Activated CD8-positive, alpha-beta T cell treated with anti-CD3 and anti-CD28 coated beads, Interleukin-2, amount 10 ng/mL, durations not matched to agents 7 days and 5 days (primary cell): ENCODE measurements around the gene MEPCE. TPM values are rescaled to one million over a fixed set of nuclear protein-coding genes. Genes with fewer than 3 reads are reported as not detected.

Experiments used
- ATAC-seq: fragments of 150-1000 bp; cut with Tn5 transposase; one replicate; pipeline ENCODE4 v1.10.0; 2021; ENCODE audit warnings: moderate library complexity
- CTCF ChIA-PET: fragments of 350-600 bp; sonication (Branson Sonifier 250); formaldehyde crosslinking; loops from one replicate; lab custom pipeline; 2021; ENCODE audit warnings: antibody characterized with exemption; lab: Charles Lee
- POLR2A ChIA-PET: fragments of 350-600 bp; sonication (Branson Sonifier 250); formaldehyde crosslinking; loops from one replicate; lab custom pipeline; 2021; ENCODE audit warnings: antibody characterized with exemption; lab: Charles Lee
- DNase-seq: peaks from one replicate; pipeline ENCODE4 v3.0.0-alpha.2; 2020
- H3K27ac Mint-ChIP-seq: one replicate; pipeline ENCODE4 v1.8.0; 2021; ENCODE audit warnings: mild to moderate bottlenecking, mixed read lengths
- H3K27me3 Mint-ChIP-seq: one replicate; pipeline ENCODE4 v1.8.0; 2021; ENCODE audit warnings: low read depth, mixed read lengths
- H3K36me3 Mint-ChIP-seq: one replicate; pipeline ENCODE4 v1.8.0; 2021; ENCODE audit warnings: low read depth, mixed read lengths
- H3K4me1 Mint-ChIP-seq: one replicate; pipeline ENCODE4 v1.8.0; 2021; ENCODE audit warnings: low read depth, mixed read lengths
- H3K4me3 Mint-ChIP-seq: one replicate; pipeline ENCODE4 v1.8.0; 2021; ENCODE audit warnings: mild to moderate bottlenecking, mixed read lengths
- H3K9me3 Mint-ChIP-seq: one replicate; pipeline ENCODE4 v1.8.0; 2022; ENCODE audit warnings: mixed read lengths; ENCODE audit not compliant: insufficient read depth
- total RNA-seq, 2 experiments: library from RNA; stranded (reverse); gene quantifications; one replicate each; pipeline ENCODE4 v1.2.3, GENCODE V29; 2021

Gene MEPCE
- total RNA-seq, 2 experiments from 2014 or later, result 40.4 to 45.4 TPM

DNA sequence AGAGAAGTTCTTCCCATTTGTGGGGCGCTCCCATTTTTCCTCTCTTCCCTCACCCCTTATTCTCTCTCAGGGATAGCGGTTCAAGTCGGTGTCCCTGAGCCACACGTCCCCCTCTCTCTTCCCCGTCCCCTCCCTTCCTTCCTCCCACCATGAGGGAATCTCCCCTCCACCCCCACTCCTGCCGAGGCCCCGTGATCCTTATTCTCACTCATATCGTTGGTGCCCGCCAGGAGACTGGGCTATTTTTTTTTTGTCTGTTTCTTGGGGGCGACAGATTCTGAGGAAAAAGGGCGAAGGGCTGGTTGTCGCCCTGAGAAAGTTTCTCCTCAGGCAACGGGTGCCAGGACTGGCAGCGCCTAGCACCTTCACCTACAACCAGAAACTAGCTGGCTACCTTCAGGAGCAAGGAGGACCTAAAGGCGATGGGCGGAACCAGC, 1.9 kb upstream of the MEPCE start:
- CTCF ChIA-PET, result interaction anchor here (0.7 to 2.2 kb wide), 9 partner anchors 9 to 299 kb away, joined by 3 to 17 read pairs (median 4); no protein-coding TSS in a partner anchor
- ATAC-seq (no peak), DNase-seq (no peak)
- Mint-ChIP-seq H3K27ac (peak overlapping the region; percentile 100), H3K36me3 (peaks cover 33% of the 10 kb centered on the region), H3K4me3 (peak overlapping the region; percentile 98), H3K9me3 (peaks cover 3% of the 10 kb centered on the region), H3K27me3 (peaks cover 6% of the 10 kb centered on the region), H3K4me1 (peaks cover 30% of the 10 kb centered on the region)
- POLR2A ChIA-PET, result interaction anchor here (0.6 to 2.2 kb wide), 11 partner anchors 7 to 326 kb away, joined by 3 to 15 read pairs (median 6); partner anchors contain the start of genes AGFG2, AP4M1 and MCM7

DNA sequence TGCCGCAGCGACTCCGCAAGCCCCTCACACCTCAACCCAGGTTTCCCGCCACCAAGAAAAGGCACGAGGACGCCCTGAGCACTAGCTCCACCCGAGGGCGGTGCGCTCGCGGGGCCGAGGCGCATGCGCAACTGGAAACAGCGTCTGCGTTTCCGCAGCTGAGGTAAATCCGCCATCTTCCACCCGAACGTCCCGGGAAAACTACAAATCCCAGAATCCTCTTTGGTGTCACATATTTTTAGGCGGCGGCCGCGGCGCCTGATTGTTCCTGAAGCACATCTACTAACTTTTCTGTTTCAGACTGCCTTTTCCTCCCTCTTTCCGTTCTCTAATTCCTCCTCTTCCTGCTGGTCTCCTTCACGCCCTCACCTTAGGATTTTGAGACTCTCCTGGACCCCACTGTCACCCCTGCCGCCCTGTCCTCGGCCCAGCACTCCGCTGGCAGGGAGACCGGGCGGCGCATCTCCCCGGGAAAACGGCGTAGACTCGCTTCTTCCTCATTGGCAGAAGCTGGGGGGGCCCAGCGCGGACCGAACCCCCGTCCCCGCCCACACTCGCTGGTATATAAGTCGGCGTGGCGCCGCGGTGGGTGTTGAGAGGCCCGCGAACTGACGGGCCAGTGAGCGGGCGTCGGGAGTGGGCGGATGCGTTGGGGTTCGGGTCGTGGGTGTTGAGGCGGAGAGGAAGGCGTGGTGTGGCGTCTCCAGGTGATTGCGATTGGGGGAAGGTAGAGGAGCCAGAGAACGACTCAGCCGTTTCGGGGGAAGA, 1.2 kb upstream of the MEPCE start, which contains the start of gene ZCWPW1:
Gene ZCWPW1, minus strand, starts transcription at position 505 of the 768 bp plus-strand sequence. CDS start 8,054 bp downstream, outside the sequence.
- Mint-ChIP-seq H3K27me3 (peaks cover 6% of the 10 kb centered on the region), H3K4me1 (peaks cover 36% of the 10 kb centered on the region), H3K4me3 (peak within 1 kb of the TSS; percentile 98), H3K36me3 (peaks cover 39% of the 10 kb centered on the region), H3K9me3 (peaks cover 3% of the 10 kb centered on the region), H3K27ac (peak within 1 kb of the TSS; percentile 100)
- CTCF ChIA-PET, result interaction anchor here (0.6 to 2.3 kb wide), 11 partner anchors 8 to 299 kb away, joined by 3 to 17 read pairs (median 4); partner anchors contain the start of gene POP7
- POLR2A ChIA-PET, result interaction anchor here (0.6 to 2.4 kb wide), 31 partner anchors 8 to 923 kb away, joined by 3 to 17 read pairs (median 5); partner anchors contain the start of genes AGFG2, AP4M1, FBXO24 and GPC2
- DNase-seq (peak; percentile 97), ATAC-seq (peak; percentile 68)

DNA sequence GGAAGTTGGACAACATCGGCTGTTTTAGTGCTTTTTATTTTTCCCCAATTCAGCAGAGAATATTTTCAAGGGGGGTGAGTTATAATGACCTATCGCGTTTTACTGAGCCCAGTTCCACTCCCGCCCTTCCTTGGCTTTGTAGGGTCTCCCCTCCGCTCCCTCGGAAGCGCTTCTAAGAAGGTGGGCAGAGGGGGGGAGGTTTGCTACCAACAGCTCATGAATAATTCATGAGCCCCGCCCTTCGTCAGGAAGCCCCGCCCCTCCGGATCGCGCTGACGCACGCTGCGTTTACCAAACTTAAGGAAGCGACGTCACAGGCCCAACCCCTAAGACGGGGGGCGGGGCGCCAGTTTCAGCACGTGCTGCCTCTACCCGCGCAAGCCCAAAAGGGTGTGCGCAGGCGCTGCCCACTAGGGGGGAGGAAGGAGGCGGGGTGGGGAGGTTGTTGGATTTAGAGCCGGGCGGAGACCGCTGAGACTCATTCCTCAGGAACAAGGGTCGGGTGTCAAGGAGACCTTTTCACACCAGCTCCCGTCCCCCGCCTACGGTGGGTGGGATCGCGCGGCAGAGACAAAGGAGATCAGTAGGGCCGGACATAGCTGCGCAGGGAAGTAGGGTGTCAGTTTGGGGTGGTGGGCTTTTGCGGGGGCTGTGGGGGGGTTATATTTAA, 529 bp upstream of the MEPCE start:
- Mint-ChIP-seq H3K36me3 (peaks cover 46% of the 10 kb centered on the region), H3K27ac (peak overlapping the region; percentile 100), H3K4me3 (peak overlapping the region; percentile 98), H3K4me1 (peaks cover 43% of the 10 kb centered on the region), H3K9me3 (peaks cover 3% of the 10 kb centered on the region), H3K27me3 (peaks cover 6% of the 10 kb centered on the region)
- CTCF ChIA-PET, result interaction anchor here (0.6 to 2.3 kb wide), 9 partner anchors 8 to 300 kb away, joined by 3 to 17 read pairs (median 5); partner anchors contain the start of gene POP7
- peak; percentile 61 for ATAC-seq
- peak; percentile 100 for DNase-seq
- POLR2A ChIA-PET, result interaction anchor here (0.6 to 2.4 kb wide), 37 partner anchors 9 to 924 kb away, joined by 3 to 17 read pairs (median 4); partner anchors contain the start of genes AGFG2, AP4M1, FBXO24 and GPC2

DNA sequence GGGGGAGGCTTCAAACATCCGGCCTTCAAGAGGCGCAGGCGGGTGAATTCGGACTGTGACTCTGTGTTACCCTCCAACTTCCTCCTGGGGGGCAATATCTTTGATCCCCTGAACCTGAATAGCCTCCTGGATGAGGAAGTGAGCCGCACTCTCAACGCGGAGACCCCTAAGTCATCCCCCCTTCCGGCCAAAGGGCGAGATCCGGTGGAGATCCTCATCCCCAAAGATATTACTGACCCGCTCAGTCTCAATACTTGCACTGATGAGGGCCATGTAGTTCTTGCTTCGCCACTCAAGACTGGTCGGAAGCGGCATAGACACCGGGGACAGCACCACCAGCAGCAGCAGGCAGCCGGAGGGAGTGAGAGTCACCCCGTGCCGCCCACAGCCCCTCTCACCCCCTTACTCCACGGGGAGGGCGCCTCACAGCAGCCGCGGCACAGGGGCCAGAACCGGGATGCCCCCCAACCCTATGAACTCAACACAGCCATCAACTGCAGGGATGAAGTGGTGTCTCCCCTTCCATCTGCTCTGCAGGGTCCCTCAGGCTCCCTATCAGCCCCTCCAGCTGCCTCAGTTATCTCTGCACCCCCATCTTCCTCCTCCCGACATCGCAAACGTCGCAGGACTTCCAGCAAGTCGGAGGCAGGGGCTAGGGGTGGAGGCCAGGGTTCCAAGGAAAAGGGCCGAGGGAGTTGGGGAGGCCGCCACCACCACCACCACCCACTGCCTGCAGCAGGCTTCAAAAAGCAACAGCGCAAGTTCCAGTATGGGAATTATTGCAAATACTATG, 1.1 kb downstream of the MEPCE start:
- Mint-ChIP-seq H3K4me3 (peak overlapping the region; percentile 88), H3K4me1 (peaks cover 55% of the 10 kb centered on the region), H3K27me3 (peaks cover 6% of the 10 kb centered on the region), H3K27ac (peak overlapping the region; percentile 97), H3K9me3 (peaks cover 3% of the 10 kb centered on the region), H3K36me3 (peaks cover 62% of the 10 kb centered on the region)
- ATAC-seq (no peak), DNase-seq (no peak)
- ChIA-PET POLR2A (interaction anchor here (0.8 to 2.4 kb wide), 11 partner anchors 12 to 329 kb away, joined by 3 to 17 read pairs (median 3); partner anchors contain the start of genes AP4M1, FBXO24, LAMTOR4 and LRCH4), CTCF (interaction anchor here (1.0 to 2.3 kb wide), 3 partner anchors 14 to 421 kb away, joined by 3 to 6 read pairs (median 4); partner anchors contain the start of genes POP7 and SLC12A9)

- Mint-ChIP-seq H3K4me3 (peak overlapping the region; percentile 88), H3K4me1 (peaks cover 55% of the 10 kb centered on the region), H3K27ac (peak overlapping the region; percentile 97), H3K27me3 (peaks cover 4% of the 10 kb centered on the region), H3K9me3 (peaks cover 3% of the 10 kb centered on the region), H3K36me3 (peaks cover 65% of the 10 kb centered on the region)
- ChIA-PET CTCF (no interaction called here), POLR2A (interaction anchor here (1.2 kb wide), 1 partner anchor 274 kb away, joined by 3 read pairs; no protein-coding TSS in a partner anchor)
- ATAC-seq (no peak), DNase-seq (no peak)
Observed at GRCh38 chr7:100431286-100431735, 1.7 kb downstream of the MEPCE start.

- Mint-ChIP-seq H3K27ac (peak overlapping the region; percentile 97), H3K4me1 (peaks cover 55% of the 10 kb centered on the region), H3K9me3 (peaks cover 3% of the 10 kb centered on the region), H3K36me3 (peaks cover 67% of the 10 kb centered on the region), H3K4me3 (peak overlapping the region; percentile 88), H3K27me3 (peaks cover 4% of the 10 kb centered on the region)
- no peak for DNase-seq
- ChIA-PET CTCF (no interaction called here), POLR2A (no interaction called here)
- no peak for ATAC-seq
Observed at GRCh38 chr7:100432053-100432452, 2.4 kb downstream of the MEPCE start.

GRCh38 chr7:100432621-100433275, 3.1 kb downstream of the MEPCE start:
- H3K4me1 Mint-ChIP-seq, result peaks cover 53% of the 10 kb centered on the region
- DNase-seq (no peak), ATAC-seq (no peak)
- H3K27me3 Mint-ChIP-seq, result peaks cover 4% of the 10 kb centered on the region
- peaks cover 3% of the 10 kb centered on the region for H3K9me3 Mint-ChIP-seq
- H3K27ac Mint-ChIP-seq, result peak overlapping the region; percentile 97
- H3K36me3 Mint-ChIP-seq, result peaks cover 66% of the 10 kb centered on the region
- POLR2A ChIA-PET, result no interaction called here
- CTCF ChIA-PET, result no interaction called here
- H3K4me3 Mint-ChIP-seq, result peak overlapping the region; percentile 88

- peak overlapping the region; percentile 30 for H3K4me3 Mint-ChIP-seq
- H3K4me1 Mint-ChIP-seq, result peaks cover 48% of the 10 kb centered on the region
- POLR2A ChIA-PET, result no interaction called here
Observed at GRCh38 chr7:100433276-100433591, 3.6 kb downstream of the MEPCE start.

DNA sequence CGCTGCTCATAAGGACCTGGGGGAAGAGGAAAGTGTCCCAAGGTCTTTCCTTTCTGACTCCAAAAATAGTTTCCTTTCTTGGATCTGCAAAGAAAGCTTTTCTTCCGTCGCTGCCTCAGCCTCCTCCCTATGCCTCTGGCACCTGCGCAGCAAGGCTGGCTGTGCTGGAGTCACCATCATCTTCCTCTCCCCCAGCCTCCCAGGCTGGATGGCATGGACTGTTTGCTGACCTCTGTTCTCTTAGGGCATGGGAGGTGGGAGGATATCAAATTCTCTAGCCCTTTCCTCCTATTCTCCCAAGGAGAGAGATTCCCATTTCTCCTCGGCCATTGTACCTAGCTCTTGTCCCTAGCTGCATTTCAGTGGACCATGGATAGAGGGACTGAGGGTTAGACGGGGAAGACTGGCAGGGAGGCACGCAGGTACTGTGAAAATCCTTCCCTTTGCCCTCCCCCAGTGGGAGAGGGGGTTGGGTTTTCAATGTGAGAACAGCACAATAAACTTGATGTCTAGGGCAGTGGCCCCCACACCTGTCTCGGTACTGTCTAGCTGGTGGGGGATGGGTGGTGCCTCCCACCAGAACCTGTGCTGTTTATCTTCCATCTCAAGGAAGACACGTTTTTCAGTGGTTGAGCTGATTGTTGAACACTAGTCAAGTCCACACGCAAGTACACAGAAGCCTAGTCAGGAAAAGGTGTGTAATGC, 4.1 kb downstream of the MEPCE start:
- no peak for DNase-seq
- ChIA-PET POLR2A (interaction anchor here (0.8 to 1.7 kb wide), 3 partner anchors 11 to 153 kb away, joined by 3 to 4 read pairs (median 3); partner anchors contain the start of gene FBXO24), CTCF (interaction anchor here (0.8 to 1.6 kb wide), 3 partner anchors 11 to 49 kb away, joined by 4 to 5 read pairs (median 4); no protein-coding TSS in a partner anchor)
- ATAC-seq, result no peak
- Mint-ChIP-seq H3K27me3 (peaks cover 4% of the 10 kb centered on the region), H3K4me1 (peaks cover 48% of the 10 kb centered on the region), H3K4me3 (peak overlapping the region; percentile 92), H3K36me3 (peaks cover 65% of the 10 kb centered on the region), H3K27ac (peak overlapping the region; percentile 97), H3K9me3 (no peaks in the 10 kb centered on the region)

More at GRCh38 chr7:100433276-100433591, 3.6 kb downstream of the MEPCE start:
- peaks cover 4% of the 10 kb centered on the region for H3K27me3 Mint-ChIP-seq
- DNase-seq, result no peak
- peaks cover 64% of the 10 kb centered on the region for H3K36me3 Mint-ChIP-seq
- peak overlapping the region; percentile 97 for H3K27ac Mint-ChIP-seq
- no peaks in the 10 kb centered on the region for H3K9me3 Mint-ChIP-seq
- ATAC-seq, result no peak
- CTCF ChIA-PET, result interaction anchor here (0.8 kb wide), 1 partner anchor 17 kb away, joined by 4 read pairs; no protein-coding TSS in a partner anchor
